Measurements from ENCODE around the gene MLF2. TPM values are rescaled to one million over a fixed set of nuclear protein-coding genes. Genes with fewer than 3 reads are reported as not detected.

Gene MLF2
- total RNA-seq, 2 experiments from 2014 or later: 114 to 121 TPM

GRCh38 chr12:6768990-6769389 lies 16.0 kb upstream of the MLF2 start:
- Histone ChIP-seq H3K9me3 (ENCODE audit: control insufficient read depth in 1 of 2, insufficient read depth in 1 of 2, low read length in 2 of 2) (no peaks in the 10 kb centered on the region), H3K36me3 (ENCODE audit: insufficient read depth, low read length) (no peaks in the 10 kb centered on the region), H3K27me3 (ENCODE audit: control insufficient read depth in 1 of 2, insufficient read depth in 2 of 2, low read length in 2 of 2) (peaks cover 30 to 39% of the 10 kb centered on the region in 2 experiments), H3K4me1 (ENCODE audit: insufficient read depth, low read length) (peaks cover 64% of the 10 kb centered on the region), H3K27ac (ENCODE audit: low read depth in 1 of 2, low read length in 2 of 2) (no peak overlapping the region), H3K4me3 (ENCODE audit: low read length) (no peak overlapping the region)
- intact Hi-C loops (cut with DNase I, micrococcal nuclease): no loop called here
- Mint-ChIP-seq H3K27ac (no peak overlapping the region), H3K4me1 (ENCODE audit: low read depth) (peaks cover 64% of the 10 kb centered on the region), H3K36me3 (ENCODE audit: low read depth) (no peaks in the 10 kb centered on the region), H3K27me3 (peaks cover 70% of the 10 kb centered on the region), H3K4me3 (peak overlapping the region; percentile 27), H3K9me3 (no peaks in the 10 kb centered on the region)
- POLR2A ChIA-PET: interaction anchor here (1.6 kb wide), 1 partner anchor 15 kb away, joined by 6 read pairs; the partner anchor contains the start of gene MLF2
- DNase-seq: no peak
- ATAC-seq (ENCODE audit: poor library complexity): no peak
- CTCF ChIA-PET: no interaction called here
- TF ChIP-seq CTCF (IDR thresholded peaks at IDR 0.05): no peak

DNA sequence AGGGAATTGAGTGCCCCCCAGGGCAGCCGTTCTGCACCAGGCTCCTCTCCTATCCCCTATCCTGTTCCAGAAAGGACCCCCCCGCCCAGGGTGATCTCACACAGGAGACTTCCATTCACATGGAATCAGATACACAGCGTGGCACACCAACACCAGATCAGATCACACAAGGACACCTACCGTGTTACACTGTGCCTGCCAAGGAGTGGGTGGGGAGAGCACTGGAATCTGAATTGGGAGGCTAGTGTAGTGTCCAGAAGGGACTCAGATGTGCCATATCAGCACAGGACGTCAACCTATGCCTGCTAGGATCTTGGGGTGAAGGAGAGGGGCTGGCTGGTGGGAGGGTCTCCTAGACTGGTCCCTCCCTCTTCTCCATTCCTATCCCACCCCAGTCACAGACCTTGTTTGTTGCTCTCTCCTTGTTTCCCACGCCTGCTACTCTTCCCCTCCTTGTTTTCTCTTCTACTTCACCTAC lies 15.5 kb upstream of the MLF2 start:
- H3K4me3 Mint-ChIP-seq: peak overlapping the region; percentile 27
- H3K4me1 Mint-ChIP-seq (ENCODE audit: low read depth): peaks cover 64% of the 10 kb centered on the region
- POLR2A ChIA-PET: interaction anchor here (1.6 kb wide), 1 partner anchor 15 kb away, joined by 6 read pairs; the partner anchor contains the start of gene MLF2
- Histone ChIP-seq H3K9me3 (ENCODE audit: control insufficient read depth in 1 of 2, insufficient read depth in 1 of 2, low read length in 2 of 2) (no peaks in the 10 kb centered on the region), H3K27me3 (ENCODE audit: control insufficient read depth in 1 of 2, insufficient read depth in 2 of 2, low read length in 2 of 2) (peaks cover 30 to 39% of the 10 kb centered on the region in 2 experiments), H3K4me1 (ENCODE audit: insufficient read depth, low read length) (peaks cover 63% of the 10 kb centered on the region), H3K36me3 (ENCODE audit: insufficient read depth, low read length) (no peaks in the 10 kb centered on the region), H3K27ac (ENCODE audit: low read depth in 1 of 2, low read length in 2 of 2) (no peak overlapping the region), H3K4me3 (ENCODE audit: low read length) (no peak overlapping the region)
- H3K9me3 Mint-ChIP-seq: no peaks in the 10 kb centered on the region
- intact Hi-C loops (cut with DNase I, micrococcal nuclease): no loop called here
- no peak for DNase-seq
- no peak for ATAC-seq (ENCODE audit: poor library complexity)
- H3K27me3 Mint-ChIP-seq: peaks cover 70% of the 10 kb centered on the region
- TF ChIP-seq CTCF (IDR thresholded peaks at IDR 0.05): no peak
- no peak overlapping the region for H3K27ac Mint-ChIP-seq
- H3K36me3 Mint-ChIP-seq (ENCODE audit: low read depth): no peaks in the 10 kb centered on the region
- CTCF ChIA-PET: no interaction called here

DNA sequence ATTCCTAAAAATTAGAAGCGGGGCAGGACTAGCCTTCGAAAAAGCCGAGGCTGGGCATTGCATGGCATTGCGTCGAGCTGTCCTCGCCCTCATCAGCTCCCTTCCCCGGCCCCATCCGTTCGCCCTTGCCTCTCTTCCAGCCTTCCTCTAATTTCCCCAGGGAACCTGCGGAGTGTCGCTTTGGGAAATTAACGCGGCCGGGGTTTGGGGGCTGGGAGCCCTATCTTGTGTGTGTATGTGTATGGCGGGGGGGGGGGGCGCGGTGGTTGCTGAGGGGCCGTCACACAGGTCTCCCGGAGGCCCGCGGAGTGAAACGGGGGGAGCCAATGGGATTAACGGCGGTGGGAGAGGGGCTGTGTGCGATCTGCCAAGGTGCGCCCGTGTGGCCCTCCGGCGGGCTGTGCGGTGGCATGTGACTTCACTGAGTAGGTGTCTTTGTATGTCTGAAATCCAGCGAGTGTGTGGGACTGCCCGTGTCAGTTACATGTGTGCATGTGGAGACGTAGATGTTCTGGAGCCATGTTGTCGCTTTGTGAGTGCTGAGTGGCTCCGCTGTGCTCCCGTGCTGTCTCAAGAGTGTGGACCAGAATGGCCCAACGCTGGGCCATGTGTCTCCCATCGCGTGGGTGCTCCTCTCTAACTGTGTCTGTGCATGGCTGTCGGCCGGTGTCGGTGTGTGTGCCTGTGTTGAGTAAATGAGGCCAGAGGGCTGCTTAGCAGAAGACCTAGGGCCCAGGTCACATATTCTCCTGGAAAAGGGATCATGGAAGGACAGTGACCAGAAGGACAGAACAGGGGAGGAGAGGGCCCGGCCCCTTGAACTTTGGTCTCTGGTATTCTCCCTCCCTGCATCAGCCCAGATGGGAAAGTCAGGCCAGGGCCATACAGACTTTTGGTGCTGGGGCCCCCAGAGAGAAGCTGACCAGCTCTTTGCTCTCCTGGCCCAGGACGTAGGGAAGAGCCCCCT lies 14.7 kb upstream of the MLF2 start:
- H3K36me3 Mint-ChIP-seq (ENCODE audit: low read depth): no peaks in the 10 kb centered on the region
- no peak for ATAC-seq (ENCODE audit: poor library complexity)
- no peak for TF ChIP-seq CTCF (IDR thresholded peaks at IDR 0.05)
- Histone ChIP-seq H3K4me3 (ENCODE audit: low read length) (peak overlapping the region; percentile 56), H3K27me3 (ENCODE audit: control insufficient read depth in 1 of 2, insufficient read depth in 2 of 2, low read length in 2 of 2) (peaks cover 23 to 32% of the 10 kb centered on the region in 2 experiments), H3K36me3 (ENCODE audit: insufficient read depth, low read length) (no peaks in the 10 kb centered on the region), H3K9me3 (ENCODE audit: control insufficient read depth in 1 of 2, insufficient read depth in 1 of 2, low read length in 2 of 2) (no peaks in the 10 kb centered on the region), H3K27ac (ENCODE audit: low read depth in 1 of 2, low read length in 2 of 2) (no peak overlapping the region), H3K4me1 (ENCODE audit: insufficient read depth, low read length) (peaks cover 54% of the 10 kb centered on the region)
- peaks cover 63% of the 10 kb centered on the region for H3K27me3 Mint-ChIP-seq
- H3K9me3 Mint-ChIP-seq: no peaks in the 10 kb centered on the region
- POLR2A ChIA-PET: interaction anchor here (0.9 to 2.8 kb wide), 13 partner anchors 7 to 83 kb away, joined by 3 to 20 read pairs (median 5); partner anchors contain the start of genes CD4, CDCA3, GPR162 and MLF2
- H3K27ac Mint-ChIP-seq: no peak overlapping the region
- CTCF ChIA-PET: interaction anchor here (1.0 to 3.2 kb wide), 14 partner anchors 9 to 214 kb away, joined by 3 to 27 read pairs (median 6); partner anchors contain the start of genes CD4, MLF2 and P3H3
- no peak for DNase-seq
- peak overlapping the region; percentile 93 for H3K4me3 Mint-ChIP-seq
- intact Hi-C loops (cut with DNase I, micrococcal nuclease): no loop called here
- H3K4me1 Mint-ChIP-seq (ENCODE audit: low read depth): peaks cover 56% of the 10 kb centered on the region

Measured in CD4-positive, alpha-beta T cell (primary cell).